Subcutaneous abdominal adipose tissue (tissue), 5 donors: Measurements from ENCODE around the gene PFKFB4.

Experiments used
- H3K27ac ChIP-seq: one replicate; pipeline ENCODE4 v1.7.0; 2013; ENCODE audit warnings: low read depth, mild to moderate bottlenecking, inconsistent platforms, low read length, moderate library complexity
- H3K27me3 ChIP-seq, 5 donors: one replicate each; pipeline ENCODE4 v1.7.0; 2013; ENCODE audit warnings: low read length in 5 of 5, inconsistent platforms in 1 of 5; ENCODE audit not compliant: control insufficient read depth in 5 of 5, insufficient read depth in 4 of 5
- H3K36me3 ChIP-seq, 5 donors: one replicate each; pipeline ENCODE4 v1.7.0; 2013; ENCODE audit warnings: low read length in 5 of 5; ENCODE audit not compliant: control insufficient read depth in 5 of 5, insufficient read depth in 5 of 5
- H3K4me1 ChIP-seq, 5 donors: one replicate each; pipeline ENCODE4 v1.7.0; 2013; ENCODE audit warnings: low read length in 5 of 5, mild to moderate bottlenecking in 3 of 5, moderate library complexity in 1 of 5; ENCODE audit not compliant: control insufficient read depth in 5 of 5, insufficient read depth in 5 of 5
- H3K4me3 ChIP-seq, 5 donors: one replicate each; pipeline ENCODE4 v1.7.0; 2013; ENCODE audit warnings: low read length in 5 of 5, low read depth in 1 of 5
- H3K9ac ChIP-seq, 5 donors: one replicate each; pipeline ENCODE4 v1.7.0; 2013; ENCODE audit warnings: low read length in 5 of 5, mild to moderate bottlenecking in 4 of 5, moderate library complexity in 3 of 5
- H3K9me3 ChIP-seq, 5 donors: one replicate each; pipeline ENCODE4 v1.7.0; 2013; ENCODE audit warnings: low read length in 5 of 5; ENCODE audit not compliant: control insufficient read depth in 5 of 5
- donor health status: healthy.
- donor health status: healthy.
- donor health status: healthy.
- donor health status: healthy.
- donor health status: healthy.

PFKFB4 gene

DNA sequence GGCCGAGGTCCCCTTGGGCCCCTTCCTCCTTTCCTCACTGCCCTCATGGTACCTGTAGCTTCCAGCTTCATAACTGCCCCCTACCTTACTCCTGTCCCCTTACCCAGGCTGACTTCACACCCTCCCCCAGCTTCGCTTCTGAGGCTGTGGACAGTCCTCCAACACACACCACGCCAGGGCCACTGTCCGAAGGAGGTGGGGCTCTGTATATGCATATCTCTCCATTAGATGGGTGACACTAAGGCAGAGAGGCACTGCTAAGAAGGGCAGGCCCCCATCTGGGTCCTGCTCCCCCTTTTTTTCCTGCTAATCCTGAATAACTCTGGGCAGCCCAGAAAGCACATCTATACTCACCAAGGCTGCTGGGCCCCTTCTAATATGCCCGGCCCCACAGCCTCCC lies 39.6 kb upstream of the PFKFB4 start:
- peaks cover 0 to 41% (median 38%) of the 10 kb centered on the region in 5 donors for H3K36me3 ChIP-seq
- H3K27ac ChIP-seq, result no peak overlapping the region
- H3K9ac ChIP-seq, result no peak overlapping the region
- H3K4me1 ChIP-seq, result peaks cover 2 to 21% (median 10%) of the 10 kb centered on the region in 5 donors
- H3K4me3 ChIP-seq, result no peak overlapping the region
- no peaks in the 10 kb centered on the region for H3K9me3 ChIP-seq
- H3K27me3 ChIP-seq, result peaks cover 11 to 23% (median 18%) of the 10 kb centered on the region in 5 donors

DNA sequence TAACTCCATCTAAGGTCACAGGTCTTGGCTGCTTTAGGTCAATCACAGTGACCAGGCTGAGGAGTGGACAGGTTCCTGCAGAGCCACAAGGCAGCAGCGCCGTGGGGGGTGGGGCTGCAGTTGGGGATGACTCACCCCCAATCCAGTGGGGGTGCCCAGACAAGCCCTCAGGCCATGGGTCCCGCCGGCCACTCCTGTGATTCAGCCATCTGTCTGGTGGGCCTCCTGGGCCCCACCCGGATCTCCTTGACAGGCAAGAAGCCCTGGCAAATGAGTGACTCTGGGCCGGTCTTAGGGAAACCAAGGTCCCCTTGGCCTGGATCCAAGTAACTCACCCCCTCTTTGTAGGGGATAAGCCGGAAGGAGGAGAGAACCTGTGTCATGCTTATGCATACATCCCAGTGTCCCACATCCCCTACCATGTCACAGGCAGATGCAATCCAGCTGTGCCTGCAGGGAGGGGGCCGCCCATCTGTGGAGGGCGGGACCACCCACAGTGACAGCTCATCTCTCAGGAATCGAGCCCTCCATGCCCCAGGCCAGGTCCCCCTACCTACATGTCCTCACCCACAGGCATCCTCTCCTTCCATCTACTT lies 39.0 kb upstream of the PFKFB4 start:
- no peak overlapping the region for H3K27ac ChIP-seq
- no peak overlapping the region for H3K9ac ChIP-seq
- no peaks in the 10 kb centered on the region for H3K9me3 ChIP-seq
- no peak overlapping the region for H3K4me3 ChIP-seq
- H3K4me1 ChIP-seq, result peaks cover 2 to 21% (median 10%) of the 10 kb centered on the region in 5 donors
- peaks cover 11 to 23% (median 18%) of the 10 kb centered on the region in 5 donors for H3K27me3 ChIP-seq
- peaks cover 0 to 36% (median 33%) of the 10 kb centered on the region in 5 donors for H3K36me3 ChIP-seq

DNA sequence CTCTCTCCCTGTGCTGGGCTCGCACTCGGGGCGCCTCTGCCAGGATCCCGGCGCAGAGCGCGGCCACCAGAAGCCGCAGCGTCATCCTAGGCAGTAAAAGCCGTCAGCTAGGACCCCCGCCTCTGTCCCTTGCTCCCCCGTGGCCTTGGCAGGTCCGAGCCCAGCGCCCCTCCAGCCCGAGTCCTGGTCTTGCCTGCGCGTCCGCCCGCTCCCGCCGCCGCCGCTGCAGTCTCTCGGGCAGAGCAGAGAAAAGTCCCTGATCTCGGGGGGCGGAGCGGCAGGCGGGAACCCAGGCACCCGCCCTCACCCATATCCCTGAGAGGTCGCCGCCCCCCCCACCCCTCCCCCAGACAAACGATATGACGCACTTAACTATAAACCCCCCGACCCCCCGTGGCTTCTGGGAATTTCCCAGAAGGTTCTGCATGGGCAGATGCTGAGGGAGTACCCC lies 38.5 kb upstream of the PFKFB4 start, which contains the start of gene COL7A1:
Gene COL7A1 (minus strand): TSS at position 255 of the 451 bp plus-strand sequence. CDS start 170 bp downstream, at position 85.
- Histone ChIP-seq H3K9me3 (no peaks in the 10 kb centered on the region), H3K36me3 (peaks cover 0 to 31% (median 27%) of the 10 kb centered on the region in 5 donors), H3K9ac (peak within 1 kb of the TSS in 1 of 5 donors; percentile 8), H3K4me1 (peaks cover 2 to 21% (median 10%) of the 10 kb centered on the region in 5 donors), H3K4me3 (peak within 1 kb of the TSS in 3 of 5 donors; percentile 15 to 32 (median 16)), H3K27me3 (peaks cover 11 to 25% (median 18%) of the 10 kb centered on the region in 5 donors), H3K27ac (no peak within 1 kb of the TSS)

DNA sequence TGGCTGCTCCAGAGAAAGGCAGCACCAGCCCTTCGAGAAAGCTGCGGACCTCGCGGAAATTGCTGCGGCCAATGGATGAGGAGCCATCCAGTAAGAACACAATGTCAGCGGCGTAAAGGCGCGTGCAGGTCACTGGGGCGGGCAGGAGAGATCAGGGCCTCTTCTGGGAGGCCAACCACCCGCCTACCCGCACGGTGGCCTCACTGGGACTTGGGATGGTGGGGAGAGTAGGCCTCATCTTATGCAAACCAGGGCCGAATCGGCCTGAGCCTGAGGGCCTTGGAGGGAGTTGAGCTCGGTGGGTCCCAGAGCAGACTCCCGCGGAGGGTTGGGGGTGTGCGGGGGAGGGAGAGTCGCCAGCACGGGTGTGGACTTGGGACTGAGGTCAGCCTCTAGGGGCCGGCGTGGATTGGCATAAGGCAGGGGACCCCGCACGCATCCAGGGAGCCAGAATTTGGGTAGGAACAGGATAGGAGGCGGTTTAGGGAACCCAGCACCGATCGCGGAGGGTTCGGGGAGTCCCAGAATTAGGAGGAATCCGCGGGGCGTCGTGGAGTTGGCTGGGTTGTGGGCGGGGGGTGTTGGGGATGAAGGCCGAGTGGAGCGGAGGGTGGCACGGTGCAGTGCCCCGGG lies 37.9 kb upstream of the PFKFB4 start:
- no peak overlapping the region for H3K27ac ChIP-seq
- peaks cover 0 to 25% (median 22%) of the 10 kb centered on the region in 5 donors for H3K36me3 ChIP-seq
- H3K4me3 ChIP-seq, result peak overlapping the region in 3 of 5 donors; percentile 15 to 32 (median 16)
- no peaks in the 10 kb centered on the region for H3K9me3 ChIP-seq
- peak overlapping the region in 1 of 5 donors; percentile 8 for H3K9ac ChIP-seq
- peaks cover 11 to 28% (median 18%) of the 10 kb centered on the region in 5 donors for H3K27me3 ChIP-seq
- H3K4me1 ChIP-seq, result peaks cover 2 to 21% (median 10%) of the 10 kb centered on the region in 5 donors

DNA sequence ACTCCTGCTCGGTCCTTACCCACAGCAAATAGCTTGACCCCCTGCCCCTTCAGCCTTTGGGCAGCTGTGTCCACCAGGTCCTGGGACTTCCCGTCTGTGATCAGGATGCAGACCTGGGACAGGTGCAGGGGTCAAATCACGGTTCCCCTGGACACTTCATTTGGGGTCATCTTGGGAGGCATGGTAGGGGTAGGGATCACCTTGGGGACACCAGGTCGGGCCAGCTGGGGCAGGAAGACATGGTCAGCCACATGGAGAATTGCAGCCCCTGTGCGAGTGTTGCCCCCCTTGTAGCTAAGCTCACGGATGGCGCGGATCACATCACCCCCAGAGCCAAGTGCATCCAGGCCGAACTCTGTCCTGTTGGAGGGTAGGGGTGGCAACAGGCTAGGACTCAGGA lies 36.7 kb upstream of the PFKFB4 start:
- no peaks in the 10 kb centered on the region for H3K9me3 ChIP-seq
- peaks cover 2 to 17% (median 8%) of the 10 kb centered on the region in 5 donors for H3K4me1 ChIP-seq
- H3K9ac ChIP-seq, result no peak overlapping the region
- H3K36me3 ChIP-seq, result peaks cover 0 to 13% (median 10%) of the 10 kb centered on the region in 5 donors
- peaks cover 13 to 28% (median 24%) of the 10 kb centered on the region in 5 donors for H3K27me3 ChIP-seq
- H3K4me3 ChIP-seq, result no peak overlapping the region
- no peak overlapping the region for H3K27ac ChIP-seq

DNA sequence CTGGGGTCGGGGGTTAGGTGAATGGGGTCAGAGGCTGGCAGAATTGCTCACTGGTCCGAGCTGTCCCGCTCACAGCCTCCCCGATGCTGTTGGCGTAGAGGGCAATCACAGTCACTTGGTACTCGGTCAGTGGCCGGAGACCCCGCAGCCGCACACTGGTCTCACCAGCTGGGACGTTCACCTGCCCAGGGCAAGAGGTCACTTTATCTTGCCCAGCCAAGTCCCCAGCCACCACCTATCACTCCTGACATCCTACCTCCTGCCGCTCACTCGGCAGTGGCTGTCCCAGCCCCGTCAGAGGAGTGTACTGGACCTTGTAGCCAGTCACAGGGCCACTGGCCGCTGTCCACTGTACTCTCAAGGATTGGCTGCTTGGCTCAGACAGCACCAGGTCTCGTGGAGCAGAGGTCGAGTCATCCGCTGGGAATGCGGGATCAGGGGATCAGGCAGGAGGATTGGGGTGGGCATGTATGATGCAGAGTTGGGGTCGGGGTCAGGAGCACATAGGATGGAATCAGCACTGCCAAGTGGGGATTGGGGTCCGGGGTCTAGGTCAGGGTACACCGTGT lies 36.0 kb upstream of the PFKFB4 start:
- Histone ChIP-seq H3K27me3 (peaks cover 13 to 28% (median 24%) of the 10 kb centered on the region in 5 donors), H3K36me3 (peaks cover 0 to 6% (median 2%) of the 10 kb centered on the region in 5 donors), H3K4me1 (peaks cover 2 to 14% (median 8%) of the 10 kb centered on the region in 5 donors), H3K4me3 (no peak overlapping the region), H3K9me3 (no peaks in the 10 kb centered on the region), H3K27ac (no peak overlapping the region), H3K9ac (no peak overlapping the region)

DNA sequence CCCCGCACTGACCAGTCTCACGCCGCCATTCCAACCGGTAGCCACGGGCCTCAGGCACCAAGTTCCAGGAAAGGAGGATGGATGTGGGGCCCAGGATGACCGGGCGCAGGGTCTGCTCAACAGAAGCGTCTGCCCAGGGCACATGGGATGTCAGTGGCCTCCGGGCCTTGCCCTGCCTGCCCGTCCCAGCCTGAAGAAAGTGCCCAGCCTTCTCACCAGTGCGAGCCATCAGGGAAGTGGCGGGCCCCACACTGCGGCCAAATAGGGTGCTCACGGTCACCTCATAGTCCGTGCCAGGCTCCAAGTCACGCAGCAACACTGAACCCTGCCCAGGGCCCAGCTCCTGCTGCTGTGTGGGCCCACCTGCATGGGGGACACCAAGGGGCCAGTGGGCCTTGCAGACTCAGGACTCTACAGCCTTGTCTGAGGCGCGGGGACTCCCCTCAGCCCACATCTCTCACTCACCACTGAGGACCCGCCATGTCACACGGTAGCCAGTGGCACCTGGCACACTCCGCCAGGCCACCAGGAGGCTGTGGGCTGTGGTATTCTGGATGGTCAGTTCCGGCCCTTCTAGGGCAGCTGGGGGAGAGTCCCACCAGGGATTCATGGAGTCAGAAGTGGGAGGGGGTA lies 35.4 kb upstream of the PFKFB4 start:
- H3K9me3 ChIP-seq, result no peaks in the 10 kb centered on the region
- H3K9ac ChIP-seq, result no peak overlapping the region
- H3K27ac ChIP-seq, result no peak overlapping the region
- peaks cover 13 to 28% (median 24%) of the 10 kb centered on the region in 5 donors for H3K27me3 ChIP-seq
- no peaks in the 10 kb centered on the region for H3K36me3 ChIP-seq
- H3K4me1 ChIP-seq, result peaks cover 2 to 10% (median 8%) of the 10 kb centered on the region in 5 donors
- no peak overlapping the region for H3K4me3 ChIP-seq

DNA sequence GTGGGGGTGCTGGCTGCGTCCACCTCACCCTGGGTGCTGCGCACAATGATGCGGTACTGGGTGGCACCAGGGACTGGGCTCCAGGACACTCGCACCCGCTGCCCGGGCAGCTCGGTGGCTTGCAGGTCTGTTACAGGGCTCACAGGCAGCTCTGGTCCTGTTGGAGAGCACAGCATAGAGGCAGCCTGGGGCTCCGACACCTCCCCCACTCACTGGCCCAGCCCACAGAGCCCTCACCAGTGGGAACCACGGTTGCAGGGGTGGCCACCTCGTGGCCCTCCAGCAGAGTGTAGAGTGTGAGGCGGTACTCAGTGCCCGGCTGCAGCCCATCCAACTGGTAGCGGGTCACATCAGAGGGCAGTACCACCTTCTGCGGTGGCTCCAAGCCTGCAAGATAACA lies 34.8 kb upstream of the PFKFB4 start:
- no peaks in the 10 kb centered on the region for H3K36me3 ChIP-seq
- H3K4me3 ChIP-seq, result no peak overlapping the region
- H3K4me1 ChIP-seq, result peaks cover 2 to 10% (median 8%) of the 10 kb centered on the region in 5 donors
- no peak overlapping the region for H3K27ac ChIP-seq
- H3K9me3 ChIP-seq, result no peaks in the 10 kb centered on the region
- H3K27me3 ChIP-seq, result peaks cover 13 to 28% (median 24%) of the 10 kb centered on the region in 5 donors
- H3K9ac ChIP-seq, result no peak overlapping the region

DNA sequence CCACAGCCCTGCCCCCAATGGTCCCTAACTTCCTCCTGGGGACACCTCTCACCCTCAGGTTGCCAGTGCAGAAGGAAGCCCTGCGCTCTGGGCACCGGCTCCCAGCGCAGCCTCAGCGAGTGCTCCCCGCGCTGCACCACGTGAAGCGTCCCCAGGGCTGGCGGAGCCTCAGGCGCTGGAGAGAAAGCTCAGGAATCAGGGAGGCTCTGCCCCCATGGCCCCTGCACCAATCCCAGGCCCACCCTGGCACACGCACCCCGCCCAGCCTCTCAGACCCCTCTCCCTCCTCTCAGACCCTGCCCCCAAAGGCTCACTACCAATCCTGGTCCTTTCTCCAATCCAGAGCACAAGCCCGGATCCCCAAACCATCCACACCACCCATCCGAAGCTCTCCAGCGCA lies 31.6 kb upstream of the PFKFB4 start:
- Histone ChIP-seq H3K4me1 (no peaks in the 10 kb centered on the region), H3K27ac (no peak overlapping the region), H3K9ac (no peak overlapping the region), H3K4me3 (no peak overlapping the region), H3K9me3 (no peaks in the 10 kb centered on the region), H3K27me3 (peaks cover 0 to 10% (median 6%) of the 10 kb centered on the region in 5 donors), H3K36me3 (no peaks in the 10 kb centered on the region)
